ENCODE data around the gene WDR27.

DNA sequence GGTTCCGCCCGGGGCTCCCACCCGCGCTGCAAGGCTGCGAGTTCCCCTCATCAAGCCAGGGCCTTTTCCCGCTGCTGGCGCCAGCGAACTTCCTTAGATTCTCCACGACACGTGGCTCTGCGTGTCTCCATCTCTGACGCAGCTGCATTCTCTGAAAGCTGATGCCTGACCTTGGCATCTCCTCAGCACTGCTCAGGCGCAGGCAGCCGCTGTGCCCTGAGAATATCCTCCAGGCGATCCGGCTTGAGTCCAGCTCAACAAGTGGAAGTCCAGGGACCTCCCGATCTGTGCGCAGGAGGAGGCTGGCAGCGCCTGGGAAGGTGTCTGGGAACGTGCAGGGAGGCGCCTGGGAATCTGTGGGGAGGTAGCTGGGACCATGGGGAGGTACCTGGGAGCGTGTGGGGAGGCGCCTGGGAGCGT, 277.0 kb downstream of the WDR27 start:
- no peak for TF ChIP-seq POLR2A (IDR thresholded peaks at IDR 0.05; ENCODE audit: extremely low read depth, insufficient read length)
- TF ChIP-seq, protein P1, sequence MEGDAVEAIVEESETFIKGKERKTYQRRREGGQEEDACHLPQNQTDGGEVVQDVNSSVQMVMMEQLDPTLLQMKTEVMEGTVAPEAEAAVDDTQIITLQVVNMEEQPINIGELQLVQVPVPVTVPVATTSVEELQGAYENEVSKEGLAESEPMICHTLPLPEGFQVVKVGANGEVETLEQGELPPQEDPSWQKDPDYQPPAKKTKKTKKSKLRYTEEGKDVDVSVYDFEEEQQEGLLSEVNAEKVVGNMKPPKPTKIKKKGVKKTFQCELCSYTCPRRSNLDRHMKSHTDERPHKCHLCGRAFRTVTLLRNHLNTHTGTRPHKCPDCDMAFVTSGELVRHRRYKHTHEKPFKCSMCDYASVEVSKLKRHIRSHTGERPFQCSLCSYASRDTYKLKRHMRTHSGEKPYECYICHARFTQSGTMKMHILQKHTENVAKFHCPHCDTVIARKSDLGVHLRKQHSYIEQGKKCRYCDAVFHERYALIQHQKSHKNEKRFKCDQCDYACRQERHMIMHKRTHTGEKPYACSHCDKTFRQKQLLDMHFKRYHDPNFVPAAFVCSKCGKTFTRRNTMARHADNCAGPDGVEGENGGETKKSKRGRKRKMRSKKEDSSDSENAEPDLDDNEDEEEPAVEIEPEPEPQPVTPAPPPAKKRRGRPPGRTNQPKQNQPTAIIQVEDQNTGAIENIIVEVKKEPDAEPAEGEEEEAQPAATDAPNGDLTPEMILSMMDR (IDR thresholded peaks at IDR 0.05; ENCODE audit: low read depth, low read length), result no peak
- TF ChIP-seq, protein P2, sequence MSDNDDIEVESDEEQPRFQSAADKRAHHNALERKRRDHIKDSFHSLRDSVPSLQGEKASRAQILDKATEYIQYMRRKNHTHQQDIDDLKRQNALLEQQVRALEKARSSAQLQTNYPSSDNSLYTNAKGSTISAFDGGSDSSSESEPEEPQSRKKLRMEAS (IDR thresholded peaks at IDR 0.05; ENCODE audit: low read depth, low read length), result no peak
